ENCODE results near the gene DHRS13.

Gene DHRS13

GRCh38 chr17:28902819-28903545, at the start of gene DHRS13:
Gene DHRS13, minus strand, starts transcription at chr17:28903079. Its CDS starts 135 bp downstream, at chr17:28902944.
- peak; percentile 96 for DNase-seq (ENCODE audit: low spot score)

- DNase-seq (ENCODE audit: low spot score) = peak; percentile 96
Observed at GRCh38 chr17:28951991-28952975, 49.4 kb upstream of the DHRS13 start.

- DNase-seq (ENCODE audit: low spot score) = peak; percentile 96
Observed at GRCh38 chr17:28951428-28951990, 48.6 kb upstream of the DHRS13 start, which contains the start of gene PHF12. Gene PHF12, minus strand, starts transcription at chr17:28951518. Its CDS starts 558 bp downstream, at chr17:28950960.

- DNase-seq (ENCODE audit: low spot score) = no peak
Observed at GRCh38 chr17:28950752-28951427, 48.0 kb upstream of the DHRS13 start.

- DNase-seq (ENCODE audit: low spot score) = no peak
Observed at GRCh38 chr17:28950017-28950751, 47.3 kb upstream of the DHRS13 start.

- peak; percentile 59 for DNase-seq (ENCODE audit: low spot score)
Observed at GRCh38 chr17:28949185-28950016, 46.5 kb upstream of the DHRS13 start.

- DNase-seq (ENCODE audit: low spot score) = peak; percentile 59
Observed at GRCh38 chr17:28948873-28949184, 46.0 kb upstream of the DHRS13 start.

- DNase-seq (ENCODE audit: low spot score) = no peak
Observed at GRCh38 chr17:28948342-28948741, 45.5 kb upstream of the DHRS13 start.

GRCh38 chr17:28947639-28948038, 44.8 kb upstream of the DHRS13 start:
- no peak for DNase-seq (ENCODE audit: low spot score)

- no peak for DNase-seq (ENCODE audit: low spot score)
Observed at GRCh38 chr17:28946239-28946638, 43.4 kb upstream of the DHRS13 start.

- DNase-seq (ENCODE audit: low spot score) = no peak
Observed at GRCh38 chr17:28944862-28945741, 42.2 kb upstream of the DHRS13 start.

- DNase-seq (ENCODE audit: low spot score) = no peak
Observed at GRCh38 chr17:28944343-28944742, 41.5 kb upstream of the DHRS13 start.

GRCh38 chr17:28942925-28943324, 40.0 kb upstream of the DHRS13 start:
- no peak for DNase-seq (ENCODE audit: low spot score)

GRCh38 chr17:28941251-28941650, 38.4 kb upstream of the DHRS13 start:
- no peak for DNase-seq (ENCODE audit: low spot score)

- DNase-seq (ENCODE audit: low spot score) = no peak
Observed at GRCh38 chr17:28940675-28941074, 37.8 kb upstream of the DHRS13 start.

- DNase-seq (ENCODE audit: low spot score) = no peak
Observed at GRCh38 chr17:28940142-28940541, 37.3 kb upstream of the DHRS13 start.

- no peak for DNase-seq (ENCODE audit: low spot score)
Observed at GRCh38 chr17:28938552-28938951, 35.7 kb upstream of the DHRS13 start.

- DNase-seq (ENCODE audit: low spot score) = no peak
Observed at GRCh38 chr17:28937044-28937729, 34.3 kb upstream of the DHRS13 start.

Measured in HuH-7.5 (cell line).